AG09309 (cell line): ENCODE measurements around the gene RNASEH1.

Source experiments
- DNase-seq: peaks from one replicate; pipeline ENCODE4 v3.0.0-alpha.2; 2010; ENCODE audit warnings: low read depth
- H3K4me3 ChIP-seq: 2 replicates; pipeline ENCODE4 v1.5.1; 2011; ENCODE audit warnings: mild to moderate bottlenecking, low read depth, low read length, moderate library complexity; ENCODE audit not compliant: control insufficient read depth
- CTCF ChIP-seq: IDR thresholded peaks from 2 replicates; pipeline ENCODE4 v1.5.1; 2011; ENCODE audit warnings: mild to moderate bottlenecking, low read depth, low read length, inconsistent platforms; ENCODE audit not compliant: insufficient read depth, control insufficient read depth; ENCODE audit errors: missing control alignments

RNASEH1 gene

GRCh38 chr2:3558205-3559014 is at the start of gene RNASEH1:
Gene RNASEH1 (minus strand): TSS chr2:3558333. CDS start chr2:3558260, 73 bp downstream.
- TF ChIP-seq CTCF, result no peak

GRCh38 chr2:3606370-3607201 is 48.5 kb upstream of the RNASEH1 start:
- no peak for TF ChIP-seq CTCF
- H3K4me3 ChIP-seq, result no peak overlapping the region
- no peak for DNase-seq

More at GRCh38 chr2:3558205-3559014, at the start of gene RNASEH1:
- peak within 1 kb of the TSS; percentile 97 for H3K4me3 ChIP-seq
- DNase-seq, result peak; percentile 90

- DNase-seq, result no peak
- TF ChIP-seq CTCF, result no peak
These were observed 47.9 kb upstream of the RNASEH1 start for GRCh38 chr2:3606028-3606369.

GRCh38 chr2:3604991-3605961 is 47.1 kb upstream of the RNASEH1 start:
- no peak overlapping the region; the same call in 1 of the 2 replicates for H3K4me3 ChIP-seq
- no peak for TF ChIP-seq CTCF
- no peak for DNase-seq

More at GRCh38 chr2:3606028-3606369, 47.9 kb upstream of the RNASEH1 start:
- no peak overlapping the region for H3K4me3 ChIP-seq

- H3K4me3 ChIP-seq, result no peak overlapping the region
- no peak for TF ChIP-seq CTCF
- DNase-seq, result no peak
These were observed 46.2 kb upstream of the RNASEH1 start for GRCh38 chr2:3604207-3604877.

- no peak for DNase-seq
- TF ChIP-seq CTCF, result no peak
- H3K4me3 ChIP-seq, result no peak overlapping the region
These were observed 45.5 kb upstream of the RNASEH1 start for GRCh38 chr2:3603536-3604206.
